Astrocyte (in vitro differentiated cells and primary cell): ENCODE results near the gene ZBED1.

ENCODE experiments used
- EZH2 ChIP-seq: IDR thresholded peaks from 2 replicates; pipeline ENCODE4 v1.6.1; 2012; ENCODE audit warnings: mild to moderate bottlenecking, low read length, inconsistent platforms; ENCODE audit not compliant: insufficient read depth
- TF ChIP-seq, protein P1 (sequence below): IDR thresholded peaks from 2 replicates; pipeline ENCODE4 v1.5.1; 2011; ENCODE audit warnings: low read depth, mild to moderate bottlenecking, inconsistent platforms, low read length, moderate library complexity; ENCODE audit not compliant: insufficient read depth

DNA sequence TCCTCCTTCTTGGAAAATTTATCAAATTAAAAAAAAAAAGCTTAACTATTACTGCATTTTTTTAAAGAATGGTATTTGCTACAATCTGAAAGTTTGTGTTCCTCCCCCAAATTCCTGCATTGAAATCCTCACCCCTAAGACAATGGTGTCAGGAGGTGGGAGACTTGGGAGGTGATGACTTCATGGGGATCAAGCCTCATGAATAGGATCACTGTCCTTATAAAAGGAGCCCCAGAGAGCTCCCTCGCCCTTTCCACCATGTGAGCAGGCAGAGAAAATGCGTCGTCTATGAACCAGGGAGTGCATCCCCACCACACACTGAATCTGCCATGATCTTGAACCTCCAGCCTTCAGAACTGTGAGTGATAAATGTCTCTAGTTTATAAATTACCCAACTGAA lies 38.0 kb downstream of the ZBED1 start:
- TF ChIP-seq, protein P1, sequence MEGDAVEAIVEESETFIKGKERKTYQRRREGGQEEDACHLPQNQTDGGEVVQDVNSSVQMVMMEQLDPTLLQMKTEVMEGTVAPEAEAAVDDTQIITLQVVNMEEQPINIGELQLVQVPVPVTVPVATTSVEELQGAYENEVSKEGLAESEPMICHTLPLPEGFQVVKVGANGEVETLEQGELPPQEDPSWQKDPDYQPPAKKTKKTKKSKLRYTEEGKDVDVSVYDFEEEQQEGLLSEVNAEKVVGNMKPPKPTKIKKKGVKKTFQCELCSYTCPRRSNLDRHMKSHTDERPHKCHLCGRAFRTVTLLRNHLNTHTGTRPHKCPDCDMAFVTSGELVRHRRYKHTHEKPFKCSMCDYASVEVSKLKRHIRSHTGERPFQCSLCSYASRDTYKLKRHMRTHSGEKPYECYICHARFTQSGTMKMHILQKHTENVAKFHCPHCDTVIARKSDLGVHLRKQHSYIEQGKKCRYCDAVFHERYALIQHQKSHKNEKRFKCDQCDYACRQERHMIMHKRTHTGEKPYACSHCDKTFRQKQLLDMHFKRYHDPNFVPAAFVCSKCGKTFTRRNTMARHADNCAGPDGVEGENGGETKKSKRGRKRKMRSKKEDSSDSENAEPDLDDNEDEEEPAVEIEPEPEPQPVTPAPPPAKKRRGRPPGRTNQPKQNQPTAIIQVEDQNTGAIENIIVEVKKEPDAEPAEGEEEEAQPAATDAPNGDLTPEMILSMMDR: no peak
- no peak for TF ChIP-seq EZH2
